ENCODE results near the gene UBA7.
"Not testable (repeated sequence)": the region's sequence is repeated elsewhere in the genome, so short reads cannot be mapped to it uniquely, and the experiment has no call there.

UBA7 gene, protein sequence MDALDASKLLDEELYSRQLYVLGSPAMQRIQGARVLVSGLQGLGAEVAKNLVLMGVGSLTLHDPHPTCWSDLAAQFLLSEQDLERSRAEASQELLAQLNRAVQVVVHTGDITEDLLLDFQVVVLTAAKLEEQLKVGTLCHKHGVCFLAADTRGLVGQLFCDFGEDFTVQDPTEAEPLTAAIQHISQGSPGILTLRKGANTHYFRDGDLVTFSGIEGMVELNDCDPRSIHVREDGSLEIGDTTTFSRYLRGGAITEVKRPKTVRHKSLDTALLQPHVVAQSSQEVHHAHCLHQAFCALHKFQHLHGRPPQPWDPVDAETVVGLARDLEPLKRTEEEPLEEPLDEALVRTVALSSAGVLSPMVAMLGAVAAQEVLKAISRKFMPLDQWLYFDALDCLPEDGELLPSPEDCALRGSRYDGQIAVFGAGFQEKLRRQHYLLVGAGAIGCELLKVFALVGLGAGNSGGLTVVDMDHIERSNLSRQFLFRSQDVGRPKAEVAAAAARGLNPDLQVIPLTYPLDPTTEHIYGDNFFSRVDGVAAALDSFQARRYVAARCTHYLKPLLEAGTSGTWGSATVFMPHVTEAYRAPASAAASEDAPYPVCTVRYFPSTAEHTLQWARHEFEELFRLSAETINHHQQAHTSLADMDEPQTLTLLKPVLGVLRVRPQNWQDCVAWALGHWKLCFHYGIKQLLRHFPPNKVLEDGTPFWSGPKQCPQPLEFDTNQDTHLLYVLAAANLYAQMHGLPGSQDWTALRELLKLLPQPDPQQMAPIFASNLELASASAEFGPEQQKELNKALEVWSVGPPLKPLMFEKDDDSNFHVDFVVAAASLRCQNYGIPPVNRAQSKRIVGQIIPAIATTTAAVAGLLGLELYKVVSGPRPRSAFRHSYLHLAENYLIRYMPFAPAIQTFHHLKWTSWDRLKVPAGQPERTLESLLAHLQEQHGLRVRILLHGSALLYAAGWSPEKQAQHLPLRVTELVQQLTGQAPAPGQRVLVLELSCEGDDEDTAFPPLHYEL

DNA sequence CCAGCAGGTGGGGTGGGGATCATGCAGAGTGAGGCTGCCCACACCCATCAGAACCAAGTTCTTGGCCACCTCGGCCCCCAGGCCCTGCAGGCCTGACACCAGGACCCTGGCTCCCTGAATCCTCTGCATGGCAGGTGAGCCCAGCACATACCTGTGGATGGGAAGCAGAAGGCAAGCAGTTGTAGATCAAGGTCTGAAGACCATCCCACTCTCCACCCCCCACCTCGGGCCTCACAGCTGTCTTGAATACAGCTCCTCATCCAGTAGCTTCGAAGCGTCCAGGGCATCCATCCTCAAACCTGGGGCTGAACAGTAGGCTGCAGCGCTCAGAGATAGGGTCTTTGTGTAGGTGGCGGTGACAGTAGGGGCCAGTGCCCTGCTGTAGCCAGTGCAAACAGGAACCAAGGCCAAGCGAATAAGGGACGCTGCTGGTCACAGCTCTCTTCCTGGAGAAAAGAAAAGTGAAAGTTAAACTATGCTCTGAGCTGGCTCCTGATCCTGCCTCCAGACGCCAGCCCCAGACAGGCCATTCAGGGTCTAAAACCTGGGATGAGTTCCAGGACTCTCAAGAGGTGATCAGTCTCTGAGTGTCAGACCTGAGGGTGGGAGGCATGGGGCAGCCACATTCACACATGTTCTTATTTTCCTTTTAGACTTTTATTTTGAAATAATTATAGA is at the start of gene UBA7:
UBA7 (minus strand) TSS at position 457 of the 678 bp plus-strand sequence; CDS start at position 291, 166 bp downstream.
- no peak for DNase-seq (ENCODE audit: low read depth)

DNA sequence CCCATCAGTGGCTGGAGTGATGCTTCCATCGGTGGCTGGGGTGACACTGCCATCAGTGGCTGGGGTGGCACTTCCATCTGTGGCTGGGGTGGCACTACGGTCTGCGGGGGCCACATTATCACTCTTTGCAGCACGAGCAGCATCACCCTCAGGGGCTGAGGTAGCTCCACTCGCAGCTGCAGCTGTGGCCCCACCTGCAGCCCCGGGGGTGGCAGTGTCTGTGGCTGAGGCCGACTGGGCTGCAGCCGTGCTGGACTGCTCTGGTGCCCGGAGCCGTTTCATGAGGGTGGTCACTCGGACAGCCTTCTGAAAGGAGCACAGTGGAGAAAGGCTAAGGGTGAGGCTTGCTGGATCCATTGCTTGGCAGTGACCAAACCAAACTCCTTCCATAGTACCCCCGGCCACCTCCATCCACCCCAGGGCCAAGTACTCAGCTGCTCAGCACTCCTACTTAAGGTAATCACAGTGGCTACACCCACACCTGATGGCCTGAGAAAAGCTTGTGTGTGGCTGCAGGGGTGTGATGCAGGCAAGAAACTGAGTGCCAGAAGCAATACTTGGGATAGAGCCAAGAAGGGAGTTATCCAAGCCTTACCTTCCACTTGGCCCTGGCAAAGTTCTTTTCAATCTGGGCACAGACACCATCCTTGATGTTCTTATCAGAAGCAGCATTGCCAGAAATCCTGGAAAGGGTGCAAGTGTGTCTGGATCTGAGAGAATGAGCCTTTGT is 46.0 kb upstream of the UBA7 start:
- no peak for DNase-seq (ENCODE audit: low read depth)

DNA sequence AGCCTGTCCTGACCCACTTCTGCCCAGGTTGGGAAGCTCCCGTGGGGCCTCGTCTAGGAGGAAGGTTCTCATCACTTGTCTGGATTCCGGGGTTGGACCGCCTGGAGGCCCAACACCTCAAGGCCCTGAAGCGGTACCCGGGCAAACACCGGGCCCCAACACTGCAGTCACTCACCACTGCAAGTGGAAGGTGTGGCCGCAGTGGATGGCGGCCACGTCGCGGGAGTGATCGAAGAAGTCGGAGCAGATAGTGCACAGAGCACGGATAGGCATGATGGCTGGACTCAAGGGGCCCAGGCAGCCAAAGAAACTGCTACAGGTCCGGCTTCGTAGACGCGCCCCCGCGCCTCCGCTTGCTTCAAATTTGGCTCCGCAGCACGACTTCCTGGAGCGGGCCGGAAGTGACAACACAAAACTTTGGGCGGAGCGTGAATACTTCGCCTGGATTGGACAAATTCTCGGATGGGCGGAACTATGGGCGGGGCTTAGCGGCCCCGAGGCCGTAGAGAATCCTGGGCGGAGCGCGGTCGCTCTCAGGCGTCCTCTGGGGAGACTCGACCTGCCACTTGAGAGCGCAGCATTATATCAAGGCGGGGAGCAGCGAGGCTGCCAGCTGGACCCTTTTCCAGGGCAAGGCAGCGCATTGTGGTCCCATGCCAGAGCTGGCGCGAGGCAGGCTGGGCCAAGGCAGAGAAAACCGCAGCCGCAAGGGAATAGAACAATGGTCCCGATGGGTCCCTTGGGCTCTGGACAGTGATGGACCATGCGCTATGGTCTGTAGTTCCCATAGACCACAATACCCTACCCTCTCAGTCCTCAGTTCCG is 42.6 kb upstream of the UBA7 start, which contains the start of gene TRAIP:
TRAIP (minus strand) TSS at position 384 of the 825 bp plus-strand sequence; CDS start at position 273, 111 bp downstream.
- DNase-seq (ENCODE audit: low read depth) = peak; percentile 91

DNA sequence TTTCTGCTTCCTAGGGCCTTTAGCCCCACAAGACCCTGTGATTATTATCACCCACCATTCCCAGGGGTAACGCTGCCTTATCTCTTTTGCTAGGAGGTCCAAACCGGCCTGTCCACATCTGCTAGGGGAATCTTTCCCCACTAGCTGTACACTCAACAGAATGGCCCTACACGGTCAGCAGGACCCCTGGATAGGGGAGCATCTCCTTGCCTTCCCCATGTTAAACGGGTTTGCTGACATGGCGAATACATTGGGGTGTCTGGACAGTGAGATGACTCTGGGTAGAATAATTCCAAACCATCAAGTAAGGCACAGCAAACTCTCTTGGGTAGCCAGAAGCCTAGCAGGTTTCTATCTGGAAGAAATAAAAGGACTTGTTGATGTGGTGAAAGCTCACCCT is 41.9 kb upstream of the UBA7 start:
- no peak for DNase-seq (ENCODE audit: low read depth)

DNA sequence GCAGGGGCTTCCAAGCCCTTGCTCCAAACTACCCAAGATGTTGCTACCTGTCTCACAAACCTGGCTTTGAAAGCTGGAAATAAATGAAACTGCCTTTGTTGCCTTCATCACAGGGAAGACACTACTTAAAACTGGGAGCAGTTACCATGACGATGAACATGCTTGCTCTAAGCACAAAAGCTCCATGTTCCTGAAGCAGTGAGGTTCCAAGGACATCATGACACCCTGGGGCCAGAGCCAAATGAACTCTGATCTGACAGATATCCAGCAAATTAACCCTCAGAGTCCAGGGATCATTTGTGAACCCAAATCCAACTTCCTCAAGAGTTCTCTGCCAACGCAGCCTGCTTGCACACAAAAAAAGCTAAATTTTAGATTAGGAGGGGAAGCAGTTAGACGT is 31.9 kb upstream of the UBA7 start:
- DNase-seq (ENCODE audit: low read depth) = no peak

DNA sequence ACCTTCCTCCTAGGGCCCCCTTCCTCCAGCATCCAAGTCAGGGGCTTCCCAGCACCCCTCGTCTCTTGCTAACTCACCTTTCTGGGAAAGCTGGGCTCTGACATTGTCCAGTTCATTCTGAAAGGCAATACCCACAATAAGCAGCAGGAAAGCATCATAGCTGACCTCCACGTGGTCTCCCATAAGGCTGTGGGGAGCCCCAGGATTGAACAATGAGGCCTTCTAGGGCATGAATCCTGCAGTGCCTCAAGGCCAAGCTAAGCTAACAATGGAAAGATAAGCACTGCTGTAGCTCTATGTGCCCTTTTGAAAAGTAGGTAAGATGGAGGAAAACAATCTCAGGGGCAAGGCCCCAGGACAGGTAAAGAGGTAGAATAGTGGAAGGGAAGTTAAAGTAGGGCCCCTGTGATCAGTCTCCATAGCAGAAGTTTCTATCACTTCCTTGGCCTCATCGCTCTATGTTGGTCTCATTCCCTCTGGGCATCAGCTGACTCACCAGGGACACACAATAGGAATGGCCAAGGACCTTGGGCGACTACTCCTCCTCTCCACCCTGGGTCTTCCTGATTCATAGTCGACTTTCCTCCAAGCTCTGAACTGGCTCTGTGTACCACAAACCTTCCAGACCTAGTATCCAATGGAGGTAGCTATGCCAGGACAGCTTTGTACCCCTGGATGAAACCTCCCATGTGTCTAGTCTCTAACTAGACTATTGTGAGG is 30.9 kb upstream of the UBA7 start:
- no peak for DNase-seq (ENCODE audit: low read depth)

DNA sequence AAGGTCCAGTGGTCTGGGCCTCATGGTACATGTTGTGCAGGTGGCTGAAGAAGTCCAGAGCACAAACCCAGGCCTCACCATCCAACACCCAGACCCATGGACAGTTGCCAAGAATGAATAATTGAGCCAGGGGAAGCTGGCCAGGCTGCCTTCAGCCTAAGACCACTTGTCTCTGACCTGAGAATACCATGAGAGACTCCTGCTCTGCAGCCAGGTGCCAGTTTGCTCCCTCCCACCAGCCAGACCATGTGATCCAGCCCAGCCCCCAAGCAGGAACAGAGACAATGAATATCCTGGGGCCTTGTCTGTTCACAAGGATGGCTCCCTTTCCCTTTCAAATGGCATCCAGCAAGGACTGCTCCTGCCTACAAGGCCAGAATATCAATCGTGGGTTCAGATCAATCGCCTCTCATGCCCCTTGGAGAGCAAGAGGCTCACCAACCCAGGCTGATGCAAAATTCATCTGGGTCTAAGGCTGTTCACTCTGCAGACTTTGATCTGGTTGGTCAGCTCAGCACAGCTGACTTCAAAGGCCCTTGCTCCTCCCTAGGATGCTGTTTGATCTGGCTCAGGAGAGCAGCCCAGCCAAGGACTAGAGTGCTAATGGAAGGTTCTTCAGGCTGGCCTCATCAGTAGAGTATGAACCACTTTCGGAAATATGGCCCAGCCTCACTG is 29.2 kb upstream of the UBA7 start:
- DNase-seq (ENCODE audit: low read depth) = no peak

DNA sequence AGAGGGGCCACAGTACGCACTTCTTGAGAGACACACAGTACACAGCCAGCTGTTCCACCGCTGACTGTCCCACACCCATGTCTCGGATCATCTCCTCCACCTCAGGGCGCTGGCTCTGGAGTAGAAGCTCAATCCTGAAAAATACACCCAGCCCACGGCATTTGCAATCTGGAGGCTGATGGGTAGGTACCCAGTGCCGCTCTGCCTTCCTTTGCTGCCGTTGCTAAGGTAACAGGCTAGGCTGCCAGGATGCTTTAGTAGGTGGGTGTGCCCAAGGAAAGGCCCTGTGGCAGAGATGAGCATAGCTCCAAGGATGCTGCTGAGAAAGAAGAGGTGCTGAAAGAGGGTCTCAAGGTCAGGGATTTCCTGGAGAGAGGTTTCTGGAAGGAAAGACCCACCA is 28.1 kb upstream of the UBA7 start:
- no peak for DNase-seq (ENCODE audit: low read depth)

DNA sequence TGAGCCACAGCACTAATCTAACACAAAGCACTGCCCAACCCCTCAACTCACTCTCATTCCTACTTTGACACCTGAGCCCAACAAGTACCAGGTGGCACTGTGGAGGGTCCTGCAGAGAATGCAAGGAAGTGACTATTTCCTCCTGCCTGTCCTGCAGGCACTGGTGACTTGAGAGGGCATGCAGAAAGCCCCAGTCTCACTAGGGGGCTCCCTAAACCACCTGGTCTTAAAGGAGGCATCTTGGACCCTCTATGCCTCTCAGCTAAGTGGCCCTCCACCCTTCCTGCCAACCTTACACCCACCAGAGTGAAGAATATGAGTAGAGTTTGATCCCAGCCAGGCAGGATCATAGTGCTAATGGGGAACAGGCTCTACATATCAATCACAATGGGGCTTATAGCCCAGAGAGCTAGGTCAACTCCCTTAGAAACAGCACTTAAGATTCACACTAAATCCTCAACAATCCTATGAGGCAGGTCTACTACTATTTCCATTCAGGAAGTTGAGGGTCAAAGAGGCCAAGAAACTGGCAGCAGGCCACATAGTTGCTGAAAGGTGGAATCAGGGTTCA is 27.5 kb upstream of the UBA7 start:
- DNase-seq (ENCODE audit: low read depth) = no peak

DNA sequence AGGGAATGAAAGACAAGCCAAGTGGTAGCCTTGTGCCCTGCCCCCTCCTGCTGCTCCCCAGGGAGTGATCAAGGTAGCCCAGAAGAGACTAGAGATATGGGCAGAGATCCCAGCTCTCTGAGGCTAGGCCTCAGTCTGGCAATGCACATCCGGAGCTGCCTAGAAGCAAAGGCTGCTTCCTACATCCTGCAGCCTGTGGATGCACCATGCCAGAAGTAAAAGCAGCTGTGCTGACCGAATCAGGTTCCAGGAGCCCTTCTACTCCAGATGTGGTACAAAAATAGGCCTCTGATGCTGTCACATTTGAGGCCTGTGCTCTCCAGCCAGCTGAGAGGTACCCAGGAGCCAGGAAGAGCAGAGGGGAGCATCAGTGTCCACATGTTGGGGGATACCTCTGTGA is 26.6 kb upstream of the UBA7 start:
- no peak for DNase-seq (ENCODE audit: low read depth)

DNA sequence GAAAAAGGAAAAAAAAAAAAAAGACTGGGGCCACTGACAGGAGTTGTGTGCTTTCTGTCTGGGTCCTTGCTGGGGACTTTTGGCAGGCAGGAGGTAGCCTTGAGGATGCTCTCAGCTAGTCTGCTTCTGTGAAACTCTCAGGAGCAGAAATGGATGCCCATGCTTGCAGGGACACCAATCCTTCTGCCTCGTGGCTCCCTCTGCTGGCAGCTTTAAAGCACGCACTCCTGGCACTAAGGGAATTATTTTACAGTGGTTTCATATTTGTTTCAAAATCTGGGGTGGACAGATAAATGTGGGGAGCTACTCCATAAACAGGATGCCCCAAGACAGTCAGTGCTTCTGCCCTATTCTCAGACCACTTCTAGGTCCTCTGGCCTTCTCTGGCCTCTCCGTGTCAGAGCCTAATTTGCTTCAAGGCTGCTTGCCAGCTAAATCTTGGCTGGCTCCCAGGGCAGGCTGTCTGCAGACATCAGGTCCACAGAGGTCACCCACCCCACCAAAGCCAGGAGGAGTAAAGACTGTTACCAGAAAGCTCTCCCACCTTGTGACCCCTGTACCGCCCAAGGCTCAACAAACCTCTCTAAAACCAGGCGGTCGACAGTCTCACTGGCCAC is 25.5 kb upstream of the UBA7 start:
- peak; percentile 38 for DNase-seq (ENCODE audit: low read depth)

DNA sequence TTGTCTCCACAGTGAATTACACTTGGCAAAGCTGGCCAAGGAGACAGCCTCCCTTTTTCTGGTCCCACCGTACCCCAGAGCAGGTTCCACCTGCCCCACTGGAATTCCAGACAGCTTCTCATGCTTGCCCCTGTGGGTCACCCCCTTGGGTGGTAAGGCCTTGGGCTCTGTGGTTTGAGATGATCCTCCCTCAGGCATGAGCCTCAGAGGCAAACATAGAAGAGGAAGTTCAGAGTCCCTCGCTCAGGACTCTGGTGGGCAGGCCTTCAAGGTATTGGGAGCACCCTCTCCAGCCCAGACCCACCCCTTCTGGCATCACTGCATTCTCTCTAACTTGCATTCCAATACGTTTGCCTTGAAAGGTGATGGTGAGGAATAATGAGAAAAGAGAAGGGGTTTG is 17.6 kb upstream of the UBA7 start:
- no peak for DNase-seq (ENCODE audit: low read depth)

DNA sequence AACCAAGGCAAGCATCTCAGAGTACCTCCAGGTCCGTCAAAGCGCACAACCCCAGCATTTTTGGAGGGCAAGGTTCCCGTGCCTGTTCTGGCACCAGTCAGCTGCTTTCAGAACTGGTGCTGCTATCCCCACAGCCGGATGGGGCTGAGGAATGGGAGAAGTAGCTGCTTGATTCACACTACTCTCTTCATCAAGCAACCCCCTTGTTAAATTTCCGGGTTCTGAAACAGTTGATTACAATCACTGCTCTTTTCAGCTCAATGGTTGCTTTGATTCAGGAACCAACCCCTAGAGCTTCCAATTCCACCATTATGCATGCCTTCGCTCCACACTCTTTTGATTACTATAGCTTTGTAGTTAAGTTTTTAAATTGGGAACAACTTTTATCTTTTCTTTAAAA is 12.3 kb upstream of the UBA7 start:
- DNase-seq (ENCODE audit: low read depth) = no peak

DNA sequence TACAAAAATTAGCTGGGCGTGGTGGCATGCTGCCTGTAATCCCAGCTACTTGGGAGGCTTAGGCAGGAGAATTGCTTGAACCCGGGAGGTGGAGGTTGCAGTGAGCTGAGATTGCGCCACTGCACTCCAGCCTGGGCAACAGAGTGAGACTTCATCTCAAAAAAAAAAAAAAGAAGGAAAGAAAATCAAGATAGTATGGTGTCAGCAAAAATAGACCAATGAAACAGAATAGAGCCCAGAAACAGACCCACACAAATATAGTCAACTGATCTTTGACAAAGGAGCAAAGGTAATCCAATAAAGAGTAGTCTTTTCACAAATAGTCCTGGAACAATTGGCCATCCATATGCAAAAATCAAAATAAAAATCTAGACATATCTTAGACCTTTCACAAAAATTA is 9.4 kb upstream of the UBA7 start:
- not testable (repeated sequence) for DNase-seq (ENCODE audit: low read depth)

DNA sequence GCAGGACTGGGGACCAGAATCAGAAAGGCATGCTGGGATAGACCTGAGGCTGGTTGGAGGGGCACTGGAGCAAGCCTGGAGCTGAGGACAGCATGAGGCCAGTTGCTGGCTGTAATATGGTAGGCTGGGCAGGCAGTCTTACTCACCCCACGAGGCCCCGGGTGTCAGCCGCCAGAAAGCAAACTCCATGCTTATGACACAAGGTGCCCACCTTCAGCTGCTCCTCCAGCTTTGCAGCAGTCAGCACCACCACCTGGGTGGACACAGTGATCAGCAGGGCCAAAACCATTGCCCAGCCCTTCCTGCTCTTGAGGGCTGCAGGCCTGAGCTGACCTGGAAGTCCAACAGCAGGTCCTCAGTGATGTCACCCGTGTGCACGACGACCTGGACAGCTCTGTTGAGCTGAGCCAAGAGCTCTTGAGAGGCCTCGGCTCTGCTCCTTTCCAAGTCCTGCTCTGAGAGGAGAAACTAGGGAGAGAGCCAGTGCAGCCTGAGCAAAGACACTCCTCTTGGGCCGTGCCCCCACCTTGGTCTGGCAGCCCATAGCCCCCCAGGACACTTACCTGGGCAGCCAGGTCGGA is 747 bp downstream of the UBA7 start:
- DNase-seq (ENCODE audit: low read depth) = no peak

DNA sequence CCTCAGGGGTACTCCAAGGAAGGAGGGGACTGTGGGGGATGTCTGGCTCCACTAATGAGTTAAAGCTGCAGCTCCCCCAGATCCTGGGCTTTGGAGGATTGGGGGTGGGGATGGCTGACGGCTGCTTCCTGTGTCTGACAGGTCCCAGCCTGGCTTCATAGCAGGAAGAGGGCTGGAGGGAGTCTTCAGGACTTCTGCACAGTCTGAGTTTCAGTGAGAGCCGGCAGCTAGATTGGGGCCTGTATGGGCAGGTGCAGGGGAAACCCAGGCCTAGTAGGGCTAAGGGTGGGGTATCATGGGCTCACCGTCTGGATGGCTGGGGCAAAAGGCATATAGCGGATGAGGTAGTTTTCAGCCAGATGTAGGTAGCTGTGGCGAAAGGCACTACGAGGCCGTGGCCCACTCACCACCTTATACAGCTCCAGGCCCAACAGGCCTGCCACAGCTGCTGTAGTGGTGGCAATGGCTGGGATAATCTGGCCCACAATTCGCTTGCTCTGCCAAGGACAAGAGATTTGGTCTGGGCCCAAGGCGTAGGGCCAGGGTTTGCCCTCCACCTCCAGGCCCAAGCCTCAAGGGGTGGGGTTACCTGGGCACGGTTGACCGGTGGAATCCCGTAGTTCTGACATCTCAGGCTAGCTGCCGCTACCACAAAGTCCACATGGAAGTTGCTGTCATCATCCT is 6.2 kb downstream of the UBA7 start:
- no peak for DNase-seq (ENCODE audit: low read depth)

DNA sequence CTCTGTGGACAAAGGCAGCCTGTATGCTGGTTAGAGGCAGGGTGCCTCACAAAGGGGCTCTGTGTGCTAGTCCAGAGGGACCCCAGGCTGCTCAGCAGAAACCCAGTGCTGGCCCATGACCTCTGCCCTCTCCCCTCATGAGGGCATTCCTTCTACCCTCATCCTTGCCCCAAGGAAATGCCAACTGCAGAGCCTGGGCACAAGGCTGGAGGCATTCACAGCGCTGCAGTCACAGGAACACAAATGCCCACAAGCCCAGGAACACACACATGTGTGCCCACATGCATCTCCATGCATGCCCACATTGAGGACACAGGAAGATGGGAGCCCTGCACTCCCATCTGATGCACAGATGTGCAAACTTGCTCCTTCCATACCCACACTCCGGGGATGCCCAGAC is 6.9 kb downstream of the UBA7 start:
- no peak for DNase-seq (ENCODE audit: low read depth)
